Ovary (tissue), 9 donors: Measurements from ENCODE around the gene RAB3IL1. TPM values are rescaled to one million over a fixed set of nuclear protein-coding genes. Genes with fewer than 3 reads are reported as not detected.

Source experiments
- DNase-seq, 5 donors: peaks; one replicate each; pipeline ENCODE4 v3.0.0-alpha.2; 2019 to 2020
- H3K27ac ChIP-seq, 2 donors: fragments of 200-600 bp; one replicate each; pipeline versions ENCODE4 v1.5.1 to v1.8.0; 2019 to 2022
- H3K27me3 ChIP-seq: fragments of 200-600 bp; one replicate; pipeline ENCODE4 v1.8.0; 2022
- H3K36me3 ChIP-seq: fragments of 200-600 bp; sonication (generic); one replicate; pipeline ENCODE4 v1.5.1; 2019
- H3K4me1 ChIP-seq: one replicate; pipeline ENCODE4 v1.8.1; 2013; ENCODE audit warnings: mild to moderate bottlenecking, moderate library complexity; ENCODE audit not compliant: insufficient read depth
- H3K4me3 ChIP-seq: fragments of 200-600 bp; sonication (generic); one replicate; pipeline ENCODE4 v1.5.1; 2017
- H3K9me3 ChIP-seq, 2 donors: fragments of 200-600 bp in 1 of 2; sonication (generic) in 1 of 2; one replicate each; pipeline versions ENCODE4 v1.5.1 to v1.8.1; 2013 to 2019; ENCODE audit warnings: mild to moderate bottlenecking in 1 of 2, moderate library complexity in 1 of 2
- CTCF ChIP-seq, 3 donors: fragments of 450-650 bp in 2 of 3; fragments of 200-600 bp in 1 of 3; IDR thresholded peaks; one replicate each; pipeline versions ENCODE4 v1.5.1 to v1.8.0; 2016 to 2022; ENCODE audit warnings: antibody characterized with exemption in 3 of 3, mild to moderate bottlenecking in 1 of 3
- EP300 ChIP-seq: sonication (generic); formaldehyde crosslinking; IDR thresholded peaks from one replicate; pipeline ENCODE4 v1.6.1; 2017; ENCODE audit warnings: antibody characterized with exemption
- POLR2A ChIP-seq: fragments of 450-650 bp; IDR thresholded peaks from one replicate; pipeline ENCODE4 v1.6.1; 2017; ENCODE audit warnings: antibody characterized with exemption, mild to moderate bottlenecking, moderate library complexity
- WGBS, 3 donors: extraction: QIAGEN DNeasy Blood & Tissue Kit in 1 of 3; methylation state at CpG; one replicate each; pipeline versions ENCODE4 v1.1.5 to v1.1.7; 2013 to 2017; 5-methylcytosine and 5-hydroxymethylcytosine counted together
- intact Hi-C, 4 donors: fragments of 100-400 bp; cut with DNase I; formaldehyde crosslinking; loops; one replicate each; pipeline versions ENCODE4 v1.11.0 to v1.15.1; 2022 to 2023
- polyA plus RNA-seq, 2 donors: library from polyadenylated mRNA; stranded (reverse); fragments of 200-250 nt in 1 of 2; fragments of 350-450 nt in 1 of 2; fragmentation: Illumina TruSeq in 1 of 2; extraction: RNeasy Lipid Tissue Mini Kit (QIAGEN cat#74804) in 1 of 2; gene quantifications; one replicate each; pipeline ENCODE4 v1.2.3, GENCODE V29; 2013 to 2014
- total RNA-seq, 7 donors: library from RNA; depleted of rRNA in 2 of 7; stranded (reverse); fragments of >200 nt in 2 of 7; fragmentation: NEBNext Ultra II Directional in 3 of 7; extraction: Animal tissue kit (Norgen Biotek cat#: 25700) in 3 of 7; gene quantifications; one replicate each; pipeline versions ENCODE4 v1.1.0 to v1.2.4, GENCODE V29; 2016 to 2023
- donor health status: DM: no; HTN: no; CAD: no; lungs with moderate emphysema.
- donor health status: DM: no; HTN: no; CAD: no.
- donor health status: Bipolar disorder and iron deficiency.
- donor health status: DM: yes; HTN: yes; CAD: no.
- donor health status: DM: no; HTN: no; CAD: no.
- donor health status: DM: yes; HTN: yes; CAD: no.

Gene RAB3IL1
- total and polyA plus RNA-seq, 9 donors, result 4.5 to 90.0 (median 52.9) TPM

- no peak overlapping the region for H3K4me3 ChIP-seq
- intact Hi-C loops, result no loop called here
- no peaks in the 10 kb centered on the region for H3K36me3 ChIP-seq
- WGBS, 3 donors, result 61 to 64% (median 64%) methylated on average over 10 of the region's 10 CpGs
- H3K4me1 ChIP-seq, result peaks cover 10% of the 10 kb centered on the region
- peak in 4 of 5 donors; percentile 7 to 31 (median 18) for DNase-seq
- H3K27ac ChIP-seq, result peak overlapping the region in 1 of 2 donors; percentile 43
- no peaks in the 10 kb centered on the region for H3K9me3 ChIP-seq
- TF ChIP-seq POLR2A (peak; percentile 10), CTCF (IDR thresholded peaks at IDR 0.05) (no peak)
- H3K27me3 ChIP-seq, result no peaks in the 10 kb centered on the region
Measured at GRCh38 chr11:61963282-61964057, 46.1 kb upstream of the RAB3IL1 start.

- Histone ChIP-seq H3K36me3 (no peaks in the 10 kb centered on the region), H3K27me3 (no peaks in the 10 kb centered on the region), H3K4me3 (no peak overlapping the region), H3K4me1 (peaks cover 10% of the 10 kb centered on the region), H3K27ac (peak overlapping the region in 1 of 2 donors; percentile 43), H3K9me3 (no peaks in the 10 kb centered on the region)
- intact Hi-C loops, result no loop called here
- 95 to 98% (median 96%) methylated on average over 3 of the region's 3 CpGs for WGBS, 3 donors
- peak in 3 of 5 donors; percentile 15 to 22 (median 21) for DNase-seq
- TF ChIP-seq CTCF (IDR thresholded peaks at IDR 0.05) (no peak), EP300 (no peak), POLR2A (no peak)
Measured at GRCh38 chr11:61963016-61963281, 45.6 kb upstream of the RAB3IL1 start.

GRCh38 chr11:61962213-61963015 is 45.0 kb upstream of the RAB3IL1 start:
- peaks cover 10% of the 10 kb centered on the region for H3K4me1 ChIP-seq
- no peaks in the 10 kb centered on the region for H3K36me3 ChIP-seq
- TF ChIP-seq EP300 (no peak), CTCF (IDR thresholded peaks at IDR 0.05) (no peak), POLR2A (no peak)
- H3K27me3 ChIP-seq, result no peaks in the 10 kb centered on the region
- no peaks in the 10 kb centered on the region for H3K9me3 ChIP-seq
- DNase-seq, result peak in 4 of 5 donors; percentile 5 to 20 (median 18)
- 81 to 86% (median 83%) methylated on average over 12 of the region's 12 CpGs for WGBS, 3 donors
- no peak overlapping the region for H3K4me3 ChIP-seq
- peak overlapping the region in 1 of 2 donors; percentile 43 for H3K27ac ChIP-seq
- intact Hi-C loops, result no loop called here

GRCh38 chr11:61961570-61962212 is 44.3 kb upstream of the RAB3IL1 start:
- WGBS, 3 donors, result 81 to 82% (median 81%) methylated on average over 8 of the region's 8 CpGs
- Histone ChIP-seq H3K9me3 (no peaks in the 10 kb centered on the region), H3K27ac (peak overlapping the region in 1 of 2 donors; percentile 44), H3K4me1 (peaks cover 10% of the 10 kb centered on the region), H3K4me3 (no peak overlapping the region), H3K27me3 (no peaks in the 10 kb centered on the region), H3K36me3 (no peaks in the 10 kb centered on the region)
- intact Hi-C loops, result no loop called here
- DNase-seq, result peak in 4 of 5 donors; percentile 26 to 55 (median 41)
- TF ChIP-seq CTCF (IDR thresholded peaks at IDR 0.05) (no peak), POLR2A (no peak), EP300 (no peak)
